Muscle layer of colon (tissue), 2 donors: ENCODE results near the gene FFAR2.
"Not testable (repeated sequence)": the region's sequence is repeated elsewhere in the genome, so short reads cannot be mapped to it uniquely, and the experiment has no call there.

Experiments used
- H3K27ac ChIP-seq: one replicate; pipeline ENCODE4 v1.7.0; 2013; ENCODE audit warnings: low read depth, mild to moderate bottlenecking, low read length, moderate library complexity
- H3K27me3 ChIP-seq, 2 donors: one replicate each; pipeline ENCODE4 v1.7.0; 2013; ENCODE audit warnings: low read length in 2 of 2, mild to moderate bottlenecking in 2 of 2; ENCODE audit not compliant: insufficient read depth in 2 of 2, control insufficient read depth in 1 of 2
- H3K36me3 ChIP-seq: one replicate; pipeline ENCODE4 v1.7.0; 2013; ENCODE audit warnings: mild to moderate bottlenecking, low read length; ENCODE audit not compliant: insufficient read depth
- H3K4me1 ChIP-seq: one replicate; pipeline ENCODE4 v1.7.0; 2013; ENCODE audit warnings: mild to moderate bottlenecking, low read length; ENCODE audit not compliant: insufficient read depth
- H3K4me3 ChIP-seq, 2 donors: one replicate each; pipeline ENCODE4 v1.7.0; 2013; ENCODE audit warnings: low read length in 2 of 2, low read depth in 1 of 2, mild to moderate bottlenecking in 1 of 2, moderate library complexity in 1 of 2
- H3K9ac ChIP-seq: one replicate; pipeline ENCODE4 v1.7.0; 2013; ENCODE audit warnings: low read length
- H3K9me3 ChIP-seq: one replicate; pipeline ENCODE4 v1.7.0; 2013; ENCODE audit warnings: mild to moderate bottlenecking, low read length
- donor health status: abdominal sarcoma.
- donor health status: Adenocarcinoma of cecum.

The FFAR2 gene

GRCh38 chr19:35447606-35448469, at the start of gene FFAR2:
FFAR2 (plus strand) TSS chr19:35448257; CDS start chr19:35449715, 1,458 bp downstream.
- H3K36me3 ChIP-seq = no peaks in the 10 kb centered on the region
- no peak within 1 kb of the TSS for H3K9ac ChIP-seq
- peaks cover 0 to 10% of the 10 kb centered on the region in 2 donors for H3K27me3 ChIP-seq
- no peak within 1 kb of the TSS for H3K4me3 ChIP-seq
- H3K27ac ChIP-seq = no peak within 1 kb of the TSS
- no peaks in the 10 kb centered on the region for H3K4me1 ChIP-seq
- no peaks in the 10 kb centered on the region for H3K9me3 ChIP-seq

GRCh38 chr19:35398570-35398969, 49.5 kb upstream of the FFAR2 start:
- H3K9ac ChIP-seq = no peak overlapping the region
- no peaks in the 10 kb centered on the region for H3K27me3 ChIP-seq
- H3K36me3 ChIP-seq = no peaks in the 10 kb centered on the region
- H3K27ac ChIP-seq = no peak overlapping the region
- no peak overlapping the region for H3K4me3 ChIP-seq
- H3K9me3 ChIP-seq = no peaks in the 10 kb centered on the region
- H3K4me1 ChIP-seq = no peaks in the 10 kb centered on the region

GRCh38 chr19:35399231-35399630, 48.8 kb upstream of the FFAR2 start:
- Histone ChIP-seq H3K4me3 (no peak overlapping the region), H3K27ac (no peak overlapping the region), H3K9ac (no peak overlapping the region), H3K36me3 (no peaks in the 10 kb centered on the region), H3K9me3 (no peaks in the 10 kb centered on the region), H3K4me1 (no peaks in the 10 kb centered on the region), H3K27me3 (no peaks in the 10 kb centered on the region)

GRCh38 chr19:35399948-35400772, 47.9 kb upstream of the FFAR2 start:
- Histone ChIP-seq H3K27ac (no peak overlapping the region), H3K36me3 (no peaks in the 10 kb centered on the region), H3K27me3 (no peaks in the 10 kb centered on the region), H3K4me3 (no peak overlapping the region), H3K4me1 (no peaks in the 10 kb centered on the region), H3K9me3 (no peaks in the 10 kb centered on the region), H3K9ac (no peak overlapping the region)

GRCh38 chr19:35400773-35401100, 47.3 kb upstream of the FFAR2 start:
- H3K9ac ChIP-seq = no peak overlapping the region
- H3K36me3 ChIP-seq = no peaks in the 10 kb centered on the region
- no peaks in the 10 kb centered on the region for H3K9me3 ChIP-seq
- no peak overlapping the region for H3K4me3 ChIP-seq
- H3K27me3 ChIP-seq = no peaks in the 10 kb centered on the region
- no peak overlapping the region for H3K27ac ChIP-seq
- no peaks in the 10 kb centered on the region for H3K4me1 ChIP-seq

GRCh38 chr19:35401416-35401815, 46.6 kb upstream of the FFAR2 start:
- not testable (repeated sequence) for H3K9me3 ChIP-seq, H3K27me3 ChIP-seq, H3K9ac ChIP-seq, H3K36me3 ChIP-seq, H3K4me1 ChIP-seq, H3K27ac ChIP-seq, H3K4me3 ChIP-seq

- Histone ChIP-seq H3K4me3 (no peak overlapping the region), H3K36me3 (no peaks in the 10 kb centered on the region), H3K9me3 (no peaks in the 10 kb centered on the region), H3K27me3 (no peaks in the 10 kb centered on the region), H3K4me1 (no peaks in the 10 kb centered on the region), H3K27ac (no peak overlapping the region), H3K9ac (no peak overlapping the region)
Measured at GRCh38 chr19:35403116-35403760, 44.8 kb upstream of the FFAR2 start.

GRCh38 chr19:35404879-35405622, 43.0 kb upstream of the FFAR2 start:
- no peak overlapping the region for H3K4me3 ChIP-seq
- no peak overlapping the region for H3K27ac ChIP-seq
- no peaks in the 10 kb centered on the region for H3K27me3 ChIP-seq
- no peak overlapping the region for H3K9ac ChIP-seq
- H3K4me1 ChIP-seq = no peaks in the 10 kb centered on the region
- no peaks in the 10 kb centered on the region for H3K9me3 ChIP-seq
- H3K36me3 ChIP-seq = no peaks in the 10 kb centered on the region

GRCh38 chr19:35407619-35408018, 40.4 kb upstream of the FFAR2 start:
- Histone ChIP-seq H3K27ac (no peak overlapping the region), H3K36me3 (no peaks in the 10 kb centered on the region)

GRCh38 chr19:35408284-35409171, 39.5 kb upstream of the FFAR2 start:
- Histone ChIP-seq H3K9ac (no peak overlapping the region), H3K4me3 (no peak overlapping the region), H3K4me1 (no peaks in the 10 kb centered on the region), H3K36me3 (no peaks in the 10 kb centered on the region), H3K27me3 (no peaks in the 10 kb centered on the region), H3K27ac (no peak overlapping the region), H3K9me3 (no peaks in the 10 kb centered on the region)

More at GRCh38 chr19:35407619-35408018, 40.4 kb upstream of the FFAR2 start:
- no peaks in the 10 kb centered on the region for H3K27me3 ChIP-seq
- no peaks in the 10 kb centered on the region for H3K4me1 ChIP-seq
- H3K9ac ChIP-seq = no peak overlapping the region
- H3K9me3 ChIP-seq = no peaks in the 10 kb centered on the region
- no peak overlapping the region for H3K4me3 ChIP-seq
